Stimulated activated CD8-positive, alpha-beta memory T cell treated with anti-CD3 and anti-CD28 coated beads, Interleukin-7, amount 100 ng/mL, for 1 hour (primary cell): Measurements from ENCODE around the gene ANAPC2.

ENCODE experiments used
- DNase-seq, 2 donors: peaks; one replicate each; pipeline ENCODE4 v3.0.0-alpha.2; 2020; ENCODE audit warnings: low read depth in 2 of 2

ANAPC2 gene

GRCh38 chr9:137175345-137175961 is 12.9 kb downstream of the ANAPC2 start:
- no peak for DNase-seq

GRCh38 chr9:137174722-137175293 is 13.6 kb downstream of the ANAPC2 start:
- no peak for DNase-seq

- no peak for DNase-seq
Measured at GRCh38 chr9:137173796-137174664, 14.3 kb downstream of the ANAPC2 start.

- no peak for DNase-seq
Measured at GRCh38 chr9:137172901-137173795, 15.2 kb downstream of the ANAPC2 start.

- no peak for DNase-seq
Measured at GRCh38 chr9:137171149-137171900, 17.0 kb downstream of the ANAPC2 start.

GRCh38 chr9:137170486-137171148 is 17.7 kb downstream of the ANAPC2 start:
- DNase-seq: no peak

GRCh38 chr9:137169896-137170358 is 18.4 kb downstream of the ANAPC2 start, which contains the start of gene LRRC26:
Gene LRRC26, minus strand, starts transcription at chr9:137170051. Its CDS starts 108 bp downstream, at chr9:137169943.
- no peak for DNase-seq

GRCh38 chr9:137168904-137169856 is 19.2 kb downstream of the ANAPC2 start:
- DNase-seq: no peak

GRCh38 chr9:137168573-137168903 is 19.8 kb downstream of the ANAPC2 start:
- no peak for DNase-seq

GRCh38 chr9:137167747-137168572 is 20.4 kb downstream of the ANAPC2 start:
- DNase-seq: no peak

GRCh38 chr9:137167277-137167746 is 21.0 kb downstream of the ANAPC2 start:
- DNase-seq: no peak

- DNase-seq: no peak
Measured at GRCh38 chr9:137166380-137167229, 21.8 kb downstream of the ANAPC2 start.

GRCh38 chr9:137165250-137165836 is 23.0 kb downstream of the ANAPC2 start:
- DNase-seq: no peak

- DNase-seq: no peak
Measured at GRCh38 chr9:137164370-137165249, 23.8 kb downstream of the ANAPC2 start.

- no peak for DNase-seq
Measured at GRCh38 chr9:137163805-137164204, 24.6 kb downstream of the ANAPC2 start.

- no peak for DNase-seq
Measured at GRCh38 chr9:137163365-137163715, 25.0 kb downstream of the ANAPC2 start.
